Caco-2 (cell line): ENCODE results near the gene GH1. TPM values are rescaled to one million over a fixed set of nuclear protein-coding genes. Genes with fewer than 3 reads are reported as not detected.

Experiments used
- BruUV-seq: library from RNA; stranded (reverse); fragments of 400-500 nt; replicated peaks from 2 replicates; lab custom pipeline; 2021; lab: Mats Ljungman, UMichigan
- CTCF ChIA-PET: fragments of 300-600 bp; sonication (Branson Sonifier 250); formaldehyde crosslinking; loops from one replicate; lab custom pipeline; 2022; ENCODE audit warnings: antibody characterized with exemption; lab: Charles Lee
- POLR2A ChIA-PET: fragments of 300-600 bp; sonication (Branson Sonifier 250); formaldehyde crosslinking; loops from one replicate; lab custom pipeline; 2022; ENCODE audit warnings: antibody characterized with exemption; lab: Charles Lee
- DNase-seq, 2 experiments: peaks; one replicate each; pipeline versions ENCODE4 v3.0.0 to v3.0.0-alpha.2; 2020 to 2022
- H3K27me3 ChIP-seq: replicated peaks from 2 replicates; pipeline ENCODE4 v1.6.0; 2011; ENCODE audit warnings: low read length; ENCODE audit not compliant: control insufficient read depth, insufficient read depth
- H3K36me3 ChIP-seq: 2 replicates; pipeline ENCODE4 v1.5.1; 2011; ENCODE audit warnings: low read length; ENCODE audit not compliant: control insufficient read depth, insufficient read depth
- H3K4me1 ChIP-seq: fragments of 250-450 bp; sonication (Bioruptor Pico); 2 replicates; pipeline ENCODE4 v1.5.1; 2020; ENCODE audit warnings: mild to moderate bottlenecking
- H3K4me3 ChIP-seq: 2 replicates; pipeline ENCODE4 v1.5.1; 2011; ENCODE audit warnings: low read depth, mild to moderate bottlenecking, control low read depth, low read length
- H3K9me3 ChIP-seq: fragments of 250-450 bp; sonication (Bioruptor Pico); 2 replicates; pipeline ENCODE4 v1.5.1; 2020; ENCODE audit warnings: mild to moderate bottlenecking, moderate library complexity
- H3K27ac Mint-ChIP-seq: one replicate; pipeline ENCODE4 v1.8.0; 2022; ENCODE audit warnings: mixed read lengths; ENCODE audit not compliant: unreplicated experiment
- H3K27me3 Mint-ChIP-seq: one replicate; pipeline ENCODE4 v1.8.0; 2022; ENCODE audit warnings: mixed read lengths; ENCODE audit not compliant: insufficient read depth, unreplicated experiment
- H3K36me3 Mint-ChIP-seq: one replicate; pipeline ENCODE4 v1.8.0; 2022; ENCODE audit warnings: mild to moderate bottlenecking, mixed read lengths; ENCODE audit not compliant: insufficient read depth, unreplicated experiment
- H3K4me1 Mint-ChIP-seq: one replicate; pipeline ENCODE4 v1.8.0; 2022; ENCODE audit warnings: low read depth, mixed read lengths; ENCODE audit not compliant: unreplicated experiment
- H3K4me3 Mint-ChIP-seq: one replicate; pipeline ENCODE4 v1.8.0; 2022; ENCODE audit warnings: mild to moderate bottlenecking, moderate library complexity, mixed read lengths; ENCODE audit not compliant: unreplicated experiment
- H3K9me3 Mint-ChIP-seq: one replicate; pipeline ENCODE4 v1.8.0; 2022; ENCODE audit warnings: mixed read lengths; ENCODE audit not compliant: unreplicated experiment
- intact Hi-C: fragments of 100-400 bp; cut with micrococcal nuclease; formaldehyde crosslinking; loops from one replicate; pipeline ENCODE4 v1.10.0; 2022; ENCODE audit not compliant: unreplicated experiment
- total RNA-seq: library from RNA; stranded (reverse); gene quantifications from 2 replicates; pipeline ENCODE4 v1.2.3, GENCODE V29; 2022
- TF ChIP-seq, protein P1 (sequence below), 2 experiments: fragments of 200-600 bp in 1 of 2; IDR thresholded peaks; 1 replicate in 1 of 2; 2 replicates in 1 of 2; pipeline versions ENCODE4 v1.5.1 to v1.8.0; 2011 to 2022; ENCODE audit warnings: antibody characterized with exemption in 1 of 2, control low read depth in 1 of 2, inconsistent platforms in 1 of 2, low read depth in 1 of 2, low read length in 1 of 2, mild to moderate bottlenecking in 1 of 2, moderate library complexity in 1 of 2; ENCODE audit not compliant: insufficient read depth in 1 of 2, severe bottlenecking in 1 of 2, unreplicated experiment in 1 of 2

GH1 gene
- total RNA-seq, 1 experiment from 2014 or later, result not detected

GRCh38 chr17:63960430-63960829 is 41.8 kb upstream of the GH1 start:
- DNase-seq, result no peak
- H3K9me3 ChIP-seq, result no peaks in the 10 kb centered on the region
- H3K4me3 Mint-ChIP-seq, result no peak overlapping the region
- H3K27ac Mint-ChIP-seq, result no peak overlapping the region
- no peaks in the 10 kb centered on the region for H3K9me3 Mint-ChIP-seq
- no peak overlapping the region for H3K4me3 ChIP-seq
- POLR2A ChIA-PET, result no interaction called here
- H3K27me3 Mint-ChIP-seq, result peaks cover 3% of the 10 kb centered on the region
- no peaks in the 10 kb centered on the region for H3K36me3 ChIP-seq
- no TSS peak for BruUV-seq
- no peaks in the 10 kb centered on the region for H3K4me1 Mint-ChIP-seq
- no peaks in the 10 kb centered on the region for H3K36me3 Mint-ChIP-seq
- CTCF ChIA-PET, result no interaction called here
- TF ChIP-seq, protein P1, sequence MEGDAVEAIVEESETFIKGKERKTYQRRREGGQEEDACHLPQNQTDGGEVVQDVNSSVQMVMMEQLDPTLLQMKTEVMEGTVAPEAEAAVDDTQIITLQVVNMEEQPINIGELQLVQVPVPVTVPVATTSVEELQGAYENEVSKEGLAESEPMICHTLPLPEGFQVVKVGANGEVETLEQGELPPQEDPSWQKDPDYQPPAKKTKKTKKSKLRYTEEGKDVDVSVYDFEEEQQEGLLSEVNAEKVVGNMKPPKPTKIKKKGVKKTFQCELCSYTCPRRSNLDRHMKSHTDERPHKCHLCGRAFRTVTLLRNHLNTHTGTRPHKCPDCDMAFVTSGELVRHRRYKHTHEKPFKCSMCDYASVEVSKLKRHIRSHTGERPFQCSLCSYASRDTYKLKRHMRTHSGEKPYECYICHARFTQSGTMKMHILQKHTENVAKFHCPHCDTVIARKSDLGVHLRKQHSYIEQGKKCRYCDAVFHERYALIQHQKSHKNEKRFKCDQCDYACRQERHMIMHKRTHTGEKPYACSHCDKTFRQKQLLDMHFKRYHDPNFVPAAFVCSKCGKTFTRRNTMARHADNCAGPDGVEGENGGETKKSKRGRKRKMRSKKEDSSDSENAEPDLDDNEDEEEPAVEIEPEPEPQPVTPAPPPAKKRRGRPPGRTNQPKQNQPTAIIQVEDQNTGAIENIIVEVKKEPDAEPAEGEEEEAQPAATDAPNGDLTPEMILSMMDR (IDR thresholded peaks at IDR 0.05; ENCODE audit: insufficient read depth in 1 of 2, low read depth in 1 of 2, low read length in 1 of 2, severe bottlenecking in 1 of 2, unreplicated experiment in 1 of 2), result no peak
- intact Hi-C loops, result no loop called here
- H3K4me1 ChIP-seq, result no peaks in the 10 kb centered on the region
- H3K27me3 ChIP-seq, result no peaks in the 10 kb centered on the region; the same call in 1 of the 2 replicates

GRCh38 chr17:63960006-63960405 is 41.4 kb upstream of the GH1 start:
- H3K4me1 ChIP-seq, result no peaks in the 10 kb centered on the region
- no peak for DNase-seq
- no peaks in the 10 kb centered on the region for H3K36me3 ChIP-seq
- no TSS peak for BruUV-seq
- Mint-ChIP-seq H3K9me3 (no peaks in the 10 kb centered on the region), H3K27me3 (peaks cover 3% of the 10 kb centered on the region), H3K27ac (no peak overlapping the region), H3K4me3 (no peak overlapping the region), H3K36me3 (no peaks in the 10 kb centered on the region), H3K4me1 (no peaks in the 10 kb centered on the region)
- no peak overlapping the region for H3K4me3 ChIP-seq
- CTCF ChIA-PET, result no interaction called here
- H3K9me3 ChIP-seq, result no peaks in the 10 kb centered on the region
- intact Hi-C loops, result no loop called here
- H3K27me3 ChIP-seq, result no peaks in the 10 kb centered on the region; the same call in 1 of the 2 replicates
- POLR2A ChIA-PET, result no interaction called here
- TF ChIP-seq, protein P1 (IDR thresholded peaks at IDR 0.05; ENCODE audit: insufficient read depth in 1 of 2, low read depth in 1 of 2, low read length in 1 of 2, severe bottlenecking in 1 of 2, unreplicated experiment in 1 of 2), result no peak

- Mint-ChIP-seq H3K27ac (no peak overlapping the region), H3K4me3 (no peak overlapping the region), H3K36me3 (no peaks in the 10 kb centered on the region), H3K4me1 (no peaks in the 10 kb centered on the region), H3K9me3 (no peaks in the 10 kb centered on the region), H3K27me3 (peaks cover 3% of the 10 kb centered on the region)
- ChIA-PET CTCF (interaction anchor here (1.6 kb wide), 1 partner anchor 10 kb away, joined by 7 read pairs; no protein-coding TSS in a partner anchor), POLR2A (no interaction called here)
- BruUV-seq, result no TSS peak
- DNase-seq, result no peak
- TF ChIP-seq, protein P1 (IDR thresholded peaks at IDR 0.05; ENCODE audit: insufficient read depth in 1 of 2, low read depth in 1 of 2, low read length in 1 of 2, severe bottlenecking in 1 of 2, unreplicated experiment in 1 of 2), result no peak
- no peaks in the 10 kb centered on the region for H3K9me3 ChIP-seq
- no peak overlapping the region for H3K4me3 ChIP-seq
- H3K27me3 ChIP-seq, result no peaks in the 10 kb centered on the region
- no peaks in the 10 kb centered on the region for H3K4me1 ChIP-seq
- H3K36me3 ChIP-seq, result no peaks in the 10 kb centered on the region
- intact Hi-C loops, result no loop called here
Observed at GRCh38 chr17:63956296-63956920, 37.8 kb upstream of the GH1 start.
